H1 (cell line): ENCODE results near the gene SOX10.

Source experiments
- CREB1 ChIP-seq: IDR thresholded peaks from 2 replicates; pipeline ENCODE4 v1.6.1; 2012; ENCODE audit warnings: inconsistent platforms
- POLR2A ChIP-seq, 2 experiments: IDR thresholded peaks; 1 replicate in 1 of 2; 2 replicates in 1 of 2; pipeline ENCODE4 v1.6.1; 2011; ENCODE audit warnings: low read depth in 2 of 2, low read length in 2 of 2, mild to moderate bottlenecking in 2 of 2; ENCODE audit errors: control extremely low read depth in 1 of 2
- RXRA ChIP-seq: IDR thresholded peaks from 2 replicates; pipeline ENCODE4 v1.6.1; 2011; ENCODE audit warnings: low read depth, mild to moderate bottlenecking, low read length, moderate library complexity; ENCODE audit not compliant: insufficient read depth

DNA sequence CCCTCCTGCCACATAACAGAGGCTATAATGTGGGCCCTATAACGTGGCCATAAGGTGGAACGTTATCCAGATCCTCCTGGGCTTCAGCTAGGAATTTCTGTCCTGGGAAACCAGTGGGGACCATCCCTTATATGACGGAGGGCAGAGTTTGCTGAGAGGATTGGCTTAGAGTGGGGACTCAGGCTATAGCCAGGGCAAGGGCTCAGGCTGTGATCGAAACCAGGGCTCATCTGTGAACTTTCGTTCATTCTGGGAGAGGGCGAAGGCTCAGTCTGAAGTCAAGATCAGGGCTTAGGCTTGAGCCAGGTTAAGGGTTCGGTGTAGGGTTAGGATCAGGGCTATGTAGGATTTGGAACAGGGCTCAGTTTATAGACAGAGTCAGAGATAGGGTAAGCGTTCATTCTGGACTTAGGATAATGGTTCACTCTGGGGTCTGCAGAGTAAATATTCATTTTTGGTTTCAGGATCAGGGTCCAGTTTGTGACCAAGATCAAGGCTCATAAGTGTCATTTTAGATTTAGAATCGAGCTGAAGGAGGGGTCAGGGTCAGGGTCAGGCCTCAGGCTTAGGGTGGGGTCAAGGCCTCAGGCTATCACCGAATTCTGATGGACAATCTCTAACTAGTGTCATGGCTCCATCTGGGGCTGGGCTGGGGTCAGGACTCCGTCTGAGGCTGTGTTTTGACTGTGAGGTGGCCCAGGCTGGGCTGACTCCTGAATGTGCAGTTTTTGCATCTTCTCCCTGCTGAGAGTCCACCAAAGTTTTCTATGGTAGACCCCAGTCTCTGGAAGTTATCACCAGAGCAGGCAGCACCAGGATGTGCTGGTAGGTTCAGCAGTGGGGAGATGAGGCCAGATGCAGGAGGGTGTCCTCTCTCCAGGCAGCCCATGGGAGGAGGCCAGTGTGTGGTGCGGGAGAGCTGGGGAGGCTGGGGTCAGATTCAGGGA lies 33.9 kb upstream of the SOX10 start:
- no peak for TF ChIP-seq POLR2A (IDR thresholded peaks at IDR 0.05; ENCODE audit: control extremely low read depth in 1 of 2, low read depth in 2 of 2, low read length in 2 of 2)
- no peak for TF ChIP-seq CREB1
- TF ChIP-seq RXRA = no peak
